Measurements from ENCODE around the gene VSX2. TPM values are rescaled to one million over a fixed set of nuclear protein-coding genes. Genes with fewer than 3 reads are reported as not detected.

VSX2 gene
- total RNA-seq, 1 donor from 2014 or later: not detected

DNA sequence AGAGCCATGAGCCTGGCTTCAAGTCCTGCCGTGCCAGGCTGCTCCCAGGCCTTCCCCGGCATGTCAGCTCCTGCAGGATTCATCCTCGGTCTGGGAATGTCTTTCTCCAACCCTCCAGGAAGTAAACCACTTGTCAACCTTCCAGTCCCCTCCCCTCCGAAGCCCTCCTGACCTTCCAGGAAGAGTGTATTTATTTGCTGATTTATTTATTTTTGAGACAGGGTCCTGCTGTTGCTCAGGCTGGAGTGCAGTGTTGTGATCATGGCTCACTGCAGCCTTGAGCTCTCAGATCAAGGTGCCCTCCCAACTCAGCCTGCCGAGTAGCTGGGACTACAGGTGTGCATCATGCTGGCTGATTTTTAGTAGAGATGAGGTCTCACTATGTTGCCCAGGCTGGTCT, 24.7 kb downstream of the VSX2 start:
- peaks cover 1% of the 10 kb centered on the region for H3K9me3 Mint-ChIP-seq (ENCODE audit: unreplicated experiment)
- no peak overlapping the region for H3K4me3 ChIP-seq (ENCODE audit: insufficient read depth, low read depth, low read length)
- H3K27ac ChIP-seq (ENCODE audit: low read depth, low read length): no peak overlapping the region
- H3K36me3 Mint-ChIP-seq (ENCODE audit: low read depth, unreplicated experiment): peaks cover 3% of the 10 kb centered on the region
- no peak for DNase-seq (ENCODE audit: low read depth)
- TF ChIP-seq EZH2 (IDR thresholded peaks at IDR 0.05; ENCODE audit: insufficient read depth, low read length) (no peak), CTCF (IDR thresholded peaks at IDR 0.05; ENCODE audit: insufficient read depth, low read depth, low read length) (no peak)
- peaks cover 6% of the 10 kb centered on the region for H3K27me3 ChIP-seq (ENCODE audit: insufficient read depth, low read length)
- peaks cover 44% of the 10 kb centered on the region for H3K27me3 Mint-ChIP-seq (ENCODE audit: low read depth, unreplicated experiment)
- FAIRE-seq: no peak
- no peak overlapping the region for H3K4me3 Mint-ChIP-seq (ENCODE audit: unreplicated experiment)
- H3K36me3 ChIP-seq (ENCODE audit: insufficient read depth, low read length): no peaks in the 10 kb centered on the region
- H2AFZ ChIP-seq (ENCODE audit: low read depth, low read length): no peak overlapping the region
- no peak overlapping the region for H3K4me2 ChIP-seq (ENCODE audit: low read length)
- no peak overlapping the region for H3K27ac Mint-ChIP-seq (ENCODE audit: unreplicated experiment)
- no peaks in the 10 kb centered on the region for H3K4me1 ChIP-seq (ENCODE audit: insufficient read depth, low read length)
- no peaks in the 10 kb centered on the region for H4K20me1 ChIP-seq (ENCODE audit: insufficient read depth, low read length)
- H3K9me3 ChIP-seq (ENCODE audit: insufficient read depth, low read depth, low read length): no peaks in the 10 kb centered on the region
- H3K9ac ChIP-seq (ENCODE audit: low read length): no peak overlapping the region
- peaks cover 2% of the 10 kb centered on the region for H3K4me1 Mint-ChIP-seq (ENCODE audit: low read depth, unreplicated experiment)
- no peaks in the 10 kb centered on the region for H3K79me2 ChIP-seq (ENCODE audit: insufficient read depth, low read length)

DNA sequence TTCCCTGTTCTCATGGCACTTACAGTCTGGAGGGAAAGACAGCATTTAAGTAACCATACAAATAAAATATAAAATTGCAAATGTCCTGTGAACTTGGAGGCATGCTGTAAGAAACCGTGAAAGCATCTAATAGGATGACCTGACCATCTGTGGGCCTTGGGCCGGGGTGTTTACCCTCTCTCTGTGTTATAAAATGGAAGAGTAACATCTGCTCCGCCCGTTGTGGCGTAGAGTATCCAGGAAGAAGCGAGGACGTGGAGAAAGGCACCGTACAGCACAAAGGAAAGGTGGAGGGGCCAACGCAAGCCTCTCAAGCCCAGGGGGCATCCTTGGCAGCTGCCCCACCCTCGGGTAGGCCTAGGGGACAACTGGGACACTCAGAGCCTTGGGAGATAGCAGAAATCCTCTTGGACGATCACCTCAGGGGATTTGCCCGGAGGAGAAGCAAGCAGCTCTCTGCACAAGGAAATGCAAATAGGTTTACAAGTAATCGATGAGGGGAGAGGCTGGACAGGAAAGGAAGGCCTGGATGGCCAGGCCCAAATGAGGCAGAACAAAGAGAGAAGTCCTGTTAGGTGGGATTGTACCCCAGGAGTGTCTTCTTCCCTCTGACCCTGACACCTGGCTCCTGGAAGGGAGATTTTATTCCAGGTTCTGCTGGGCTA, 26.2 kb downstream of the VSX2 start:
- peaks cover 1% of the 10 kb centered on the region for H3K9me3 Mint-ChIP-seq (ENCODE audit: unreplicated experiment)

More for the DNA sequence above, 26.2 kb downstream of the VSX2 start:
- H3K27ac ChIP-seq (ENCODE audit: low read depth, low read length): no peak overlapping the region
- H3K9me3 ChIP-seq (ENCODE audit: insufficient read depth, low read depth, low read length): no peaks in the 10 kb centered on the region
- H3K4me1 ChIP-seq (ENCODE audit: insufficient read depth, low read length): peaks cover 4% of the 10 kb centered on the region
- no peaks in the 10 kb centered on the region for H3K36me3 ChIP-seq (ENCODE audit: insufficient read depth, low read length)
- H3K79me2 ChIP-seq (ENCODE audit: insufficient read depth, low read length): no peaks in the 10 kb centered on the region
- Mint-ChIP-seq H3K27ac (ENCODE audit: unreplicated experiment) (no peak overlapping the region), H3K36me3 (ENCODE audit: low read depth, unreplicated experiment) (peaks cover 3% of the 10 kb centered on the region), H3K27me3 (ENCODE audit: low read depth, unreplicated experiment) (peaks cover 31% of the 10 kb centered on the region), H3K4me3 (ENCODE audit: unreplicated experiment) (no peak overlapping the region), H3K4me1 (ENCODE audit: low read depth, unreplicated experiment) (peaks cover 2% of the 10 kb centered on the region)
- H3K4me2 ChIP-seq (ENCODE audit: low read length): no peak overlapping the region
- no peak for DNase-seq (ENCODE audit: low read depth)
- H2AFZ ChIP-seq (ENCODE audit: low read depth, low read length): no peak overlapping the region
- TF ChIP-seq CTCF (IDR thresholded peaks at IDR 0.05; ENCODE audit: insufficient read depth, low read depth, low read length): no peak
- no peak for TF ChIP-seq EZH2 (IDR thresholded peaks at IDR 0.05; ENCODE audit: insufficient read depth, low read length)
- no peaks in the 10 kb centered on the region for H4K20me1 ChIP-seq (ENCODE audit: insufficient read depth, low read length)
- H3K27me3 ChIP-seq (ENCODE audit: insufficient read depth, low read length): no peaks in the 10 kb centered on the region
- no peak overlapping the region for H3K9ac ChIP-seq (ENCODE audit: low read length)
- FAIRE-seq: no peak
- H3K4me3 ChIP-seq (ENCODE audit: insufficient read depth, low read depth, low read length): no peak overlapping the region
